OCI-LY7 (cell line): Measurements from ENCODE around the gene BTG3.

Experiments
- EZH2phosphoT487 ChIP-seq: fragments of 200-600 bp; sonication (generic); IDR thresholded peaks from 2 replicates; pipeline ENCODE4 v1.6.1; 2018; ENCODE audit warnings: low read depth, borderline replicate concordance, mild to moderate bottlenecking, mixed run types, antibody characterized with exemption, low read length, moderate library complexity, mixed read lengths
- TF ChIP-seq, protein P1 (sequence below): fragments of 200-600 bp; sonication (generic); conservative IDR thresholded peaks from 2 replicates; pipeline ENCODE4 v1.5.1; 2014; ENCODE audit warnings: mild to moderate bottlenecking, antibody characterized with exemption, low read length, moderate library complexity, mixed read lengths

GRCh38 chr21:17590430-17590829 is 22.3 kb downstream of the BTG3 start:
- TF ChIP-seq, protein P1, sequence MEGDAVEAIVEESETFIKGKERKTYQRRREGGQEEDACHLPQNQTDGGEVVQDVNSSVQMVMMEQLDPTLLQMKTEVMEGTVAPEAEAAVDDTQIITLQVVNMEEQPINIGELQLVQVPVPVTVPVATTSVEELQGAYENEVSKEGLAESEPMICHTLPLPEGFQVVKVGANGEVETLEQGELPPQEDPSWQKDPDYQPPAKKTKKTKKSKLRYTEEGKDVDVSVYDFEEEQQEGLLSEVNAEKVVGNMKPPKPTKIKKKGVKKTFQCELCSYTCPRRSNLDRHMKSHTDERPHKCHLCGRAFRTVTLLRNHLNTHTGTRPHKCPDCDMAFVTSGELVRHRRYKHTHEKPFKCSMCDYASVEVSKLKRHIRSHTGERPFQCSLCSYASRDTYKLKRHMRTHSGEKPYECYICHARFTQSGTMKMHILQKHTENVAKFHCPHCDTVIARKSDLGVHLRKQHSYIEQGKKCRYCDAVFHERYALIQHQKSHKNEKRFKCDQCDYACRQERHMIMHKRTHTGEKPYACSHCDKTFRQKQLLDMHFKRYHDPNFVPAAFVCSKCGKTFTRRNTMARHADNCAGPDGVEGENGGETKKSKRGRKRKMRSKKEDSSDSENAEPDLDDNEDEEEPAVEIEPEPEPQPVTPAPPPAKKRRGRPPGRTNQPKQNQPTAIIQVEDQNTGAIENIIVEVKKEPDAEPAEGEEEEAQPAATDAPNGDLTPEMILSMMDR: no peak
- TF ChIP-seq EZH2phosphoT487: no peak
